OCI-LY1 (cell line): ENCODE results near the gene TEPSIN.

ENCODE experiments used
- H2AFZ ChIP-seq: fragments of 200-600 bp; sonication (generic), shearing (Covaris generic); 2 replicates; pipeline ENCODE4 v1.6.0; 2014; ENCODE audit warnings: antibody characterized with exemption, mild to moderate bottlenecking, low read length
- H3F3A ChIP-seq: fragments of 200-600 bp; sonication (generic), shearing (Covaris generic); 2 replicates; pipeline ENCODE4 v1.6.0; 2014; ENCODE audit warnings: mild to moderate bottlenecking, antibody characterized with exemption, low read length, moderate library complexity; ENCODE audit not compliant: insufficient read depth
- H3K27ac ChIP-seq: fragments of 200-600 bp; sonication (generic); 2 replicates; pipeline ENCODE4 v1.5.1; 2014; ENCODE audit warnings: low read length, mixed run types, mild to moderate bottlenecking, low read depth; ENCODE audit not compliant: poor library complexity, severe bottlenecking
- H3K27me3 ChIP-seq: fragments of 200-600 bp; sonication (generic); 2 replicates; pipeline ENCODE4 v1.6.0; 2014; ENCODE audit warnings: antibody characterized with exemption, mild to moderate bottlenecking, low read length, moderate library complexity; ENCODE audit not compliant: insufficient read depth
- H3K36me3 ChIP-seq: fragments of 200-600 bp; sonication (generic); 2 replicates; pipeline ENCODE4 v1.6.1; 2014; ENCODE audit warnings: mild to moderate bottlenecking, antibody characterized with exemption, low read length, moderate library complexity, mixed read lengths; ENCODE audit not compliant: insufficient read depth
- H3K4me1 ChIP-seq: fragments of 200-600 bp; sonication (generic); 2 replicates; pipeline ENCODE4 v1.5.1; 2014; ENCODE audit warnings: mild to moderate bottlenecking, low read length, moderate library complexity; ENCODE audit not compliant: insufficient read depth, severe bottlenecking
- H3K4me2 ChIP-seq: fragments of 200-600 bp; sonication (generic), shearing (Covaris generic); 2 replicates; pipeline ENCODE4 v1.6.1; 2014; ENCODE audit warnings: low read length
- H3K4me3 ChIP-seq: fragments of 200-600 bp; sonication (generic); 2 replicates; pipeline ENCODE4 v1.5.1; 2014; ENCODE audit warnings: low read length, low read depth, mild to moderate bottlenecking, mixed read lengths; ENCODE audit not compliant: poor library complexity, severe bottlenecking
- H3K79me2 ChIP-seq: fragments of 200-600 bp; shearing (Covaris generic); 2 replicates; pipeline ENCODE4 v1.6.1; 2016; ENCODE audit warnings: mixed run types, low read length, mixed read lengths; ENCODE audit not compliant: insufficient read depth
- H3K9ac ChIP-seq: fragments of 200-600 bp; sonication (generic), shearing (Covaris generic); 2 replicates; pipeline ENCODE4 v1.6.1; 2014; ENCODE audit warnings: mild to moderate bottlenecking, low read length, mixed read lengths
- H3K9me2 ChIP-seq: fragments of 200-600 bp; sonication (generic), shearing (Covaris generic); 2 replicates; pipeline ENCODE4 v1.6.1; 2014; ENCODE audit warnings: low read depth, mild to moderate bottlenecking, low read length, mixed read lengths
- H3K9me3 ChIP-seq: fragments of 200-600 bp; shearing (Covaris generic); 2 replicates; pipeline ENCODE4 v1.6.1; 2014; ENCODE audit warnings: low read length, mixed read lengths
- H4K20me1 ChIP-seq: fragments of 200-600 bp; sonication (generic), shearing (Covaris generic); 2 replicates; pipeline ENCODE4 v1.6.0; 2016; ENCODE audit warnings: mild to moderate bottlenecking, low read length; ENCODE audit not compliant: insufficient read depth
- CTCF ChIP-seq: fragments of 200-600 bp; sonication (generic), shearing (Covaris generic); IDR thresholded peaks from 2 replicates; pipeline ENCODE4 v1.5.1; 2017; ENCODE audit warnings: mild to moderate bottlenecking, antibody characterized with exemption, low read length, moderate library complexity, mixed read lengths
- EZH2 ChIP-seq: fragments of 200-600 bp; sonication (generic), shearing (Covaris generic); IDR thresholded peaks from 2 replicates; pipeline ENCODE4 v1.8.0; 2017; ENCODE audit warnings: borderline replicate concordance, mixed run types, mild to moderate bottlenecking, antibody characterized with exemption, low read length, moderate library complexity, mixed read lengths

TEPSIN gene

GRCh38 chr17:81282876-81283275 is 44.0 kb upstream of the TEPSIN start:
- H3K36me3 ChIP-seq, result peaks cover 27% of the 10 kb centered on the region
- no peaks in the 10 kb centered on the region for H3K9me2 ChIP-seq
- H3F3A ChIP-seq, result no peaks in the 10 kb centered on the region
- no peaks in the 10 kb centered on the region for H3K27me3 ChIP-seq
- no peak overlapping the region for H3K9ac ChIP-seq
- no peaks in the 10 kb centered on the region for H3K79me2 ChIP-seq
- no peaks in the 10 kb centered on the region for H3K9me3 ChIP-seq
- no peak overlapping the region for H3K27ac ChIP-seq
- peaks cover 42% of the 10 kb centered on the region for H3K4me1 ChIP-seq
- H3K4me3 ChIP-seq, result no peak overlapping the region
- TF ChIP-seq CTCF (no peak), EZH2 (no peak)
- no peak overlapping the region for H3K4me2 ChIP-seq
- H4K20me1 ChIP-seq, result no peaks in the 10 kb centered on the region
- no peak overlapping the region for H2AFZ ChIP-seq

GRCh38 chr17:81282141-81282540 is 43.3 kb upstream of the TEPSIN start:
- Histone ChIP-seq H3K36me3 (peaks cover 20% of the 10 kb centered on the region), H3K9me3 (no peaks in the 10 kb centered on the region)

DNA sequence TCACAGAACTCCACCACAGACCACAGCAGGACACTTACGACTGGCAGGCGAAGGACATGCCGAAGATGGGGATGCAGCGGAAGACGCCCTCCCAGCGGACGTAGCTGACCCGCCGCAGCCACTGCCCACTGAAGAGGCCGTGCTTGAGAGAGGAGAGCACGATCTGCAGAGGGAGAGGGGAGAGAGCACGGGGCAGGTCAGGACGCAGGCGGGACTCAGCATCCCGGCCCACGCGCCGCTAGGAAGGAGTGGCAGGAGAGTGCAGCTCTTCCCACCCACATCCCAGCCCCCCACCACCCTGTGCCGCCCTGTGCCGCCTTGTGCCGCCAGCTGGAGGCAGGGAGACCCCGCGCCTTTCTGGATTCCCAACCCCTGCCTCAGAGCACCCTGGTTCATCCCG is 41.7 kb upstream of the TEPSIN start:
- peaks cover 16% of the 10 kb centered on the region for H3K36me3 ChIP-seq
- H3K27me3 ChIP-seq, result no peaks in the 10 kb centered on the region
- H3K4me1 ChIP-seq, result peaks cover 19% of the 10 kb centered on the region
- H3K27ac ChIP-seq, result no peak overlapping the region
- no peak overlapping the region for H3K4me2 ChIP-seq
- no peaks in the 10 kb centered on the region for H3K79me2 ChIP-seq
- TF ChIP-seq EZH2, result no peak
- TF ChIP-seq CTCF, result no peak
- H3F3A ChIP-seq, result no peaks in the 10 kb centered on the region
- H3K4me3 ChIP-seq, result no peak overlapping the region
- no peaks in the 10 kb centered on the region for H3K9me3 ChIP-seq
- no peak overlapping the region for H2AFZ ChIP-seq
- H3K9me2 ChIP-seq, result no peaks in the 10 kb centered on the region
- H4K20me1 ChIP-seq, result no peaks in the 10 kb centered on the region
- no peak overlapping the region for H3K9ac ChIP-seq

More at GRCh38 chr17:81282141-81282540, 43.3 kb upstream of the TEPSIN start:
- peaks cover 34% of the 10 kb centered on the region for H3K4me1 ChIP-seq
- H3K9me2 ChIP-seq, result no peaks in the 10 kb centered on the region
- no peaks in the 10 kb centered on the region for H3F3A ChIP-seq
- no peaks in the 10 kb centered on the region for H4K20me1 ChIP-seq
- no peaks in the 10 kb centered on the region for H3K79me2 ChIP-seq
- no peak overlapping the region for H3K9ac ChIP-seq
- H3K27me3 ChIP-seq, result no peaks in the 10 kb centered on the region
- H3K4me3 ChIP-seq, result no peak overlapping the region
- no peak overlapping the region for H2AFZ ChIP-seq
- no peak overlapping the region for H3K27ac ChIP-seq
- no peak overlapping the region for H3K4me2 ChIP-seq
- TF ChIP-seq EZH2 (no peak), CTCF (no peak)
